G401 (cell line): ENCODE measurements around the gene UNC5CL. TPM values are rescaled to one million over a fixed set of nuclear protein-coding genes. Genes with fewer than 3 reads are reported as not detected.

Experiments
- DNase-seq: peaks from one replicate; pipeline ENCODE4 v3.0.0-alpha.2; 2015; ENCODE audit warnings: low spot score
- in situ Hi-C: cut with HindIII; loops from 2 replicates; pipeline ENCODE4 v1.10.0; 2016; ENCODE audit warnings: low sequenced_read_pairs, mixed read lengths
- total RNA-seq: library from RNA; depleted of rRNA; stranded (reverse); fragments of >200 nt; shearing (Covaris generic); gene quantifications from 2 replicates; pipeline ENCODE4 v1.2.3, GENCODE V29; 2014; rRNA removed

The UNC5CL gene
- total RNA-seq, 1 experiment from 2014 or later = 0.71 TPM

DNA sequence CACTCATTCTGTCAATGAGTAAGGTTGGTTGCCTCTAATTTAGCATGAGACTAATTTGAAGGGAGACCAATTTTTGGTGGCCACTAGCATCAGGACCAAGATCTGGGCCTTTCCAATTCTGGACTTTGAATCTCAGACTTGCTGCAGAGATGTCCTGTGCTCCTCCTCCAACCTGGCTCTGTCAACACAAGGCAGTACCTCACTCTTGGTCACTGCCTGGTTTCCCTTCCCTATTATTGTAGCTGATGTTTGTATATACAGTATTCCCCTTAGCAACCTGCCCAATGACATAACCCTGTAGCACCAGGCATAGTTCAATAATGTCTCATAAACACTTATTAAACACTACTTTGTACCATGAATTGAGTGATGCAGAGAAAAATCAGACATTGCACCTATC, 50.4 kb downstream of the UNC5CL start:
- no peak for DNase-seq
- in situ Hi-C loops = no loop called here

DNA sequence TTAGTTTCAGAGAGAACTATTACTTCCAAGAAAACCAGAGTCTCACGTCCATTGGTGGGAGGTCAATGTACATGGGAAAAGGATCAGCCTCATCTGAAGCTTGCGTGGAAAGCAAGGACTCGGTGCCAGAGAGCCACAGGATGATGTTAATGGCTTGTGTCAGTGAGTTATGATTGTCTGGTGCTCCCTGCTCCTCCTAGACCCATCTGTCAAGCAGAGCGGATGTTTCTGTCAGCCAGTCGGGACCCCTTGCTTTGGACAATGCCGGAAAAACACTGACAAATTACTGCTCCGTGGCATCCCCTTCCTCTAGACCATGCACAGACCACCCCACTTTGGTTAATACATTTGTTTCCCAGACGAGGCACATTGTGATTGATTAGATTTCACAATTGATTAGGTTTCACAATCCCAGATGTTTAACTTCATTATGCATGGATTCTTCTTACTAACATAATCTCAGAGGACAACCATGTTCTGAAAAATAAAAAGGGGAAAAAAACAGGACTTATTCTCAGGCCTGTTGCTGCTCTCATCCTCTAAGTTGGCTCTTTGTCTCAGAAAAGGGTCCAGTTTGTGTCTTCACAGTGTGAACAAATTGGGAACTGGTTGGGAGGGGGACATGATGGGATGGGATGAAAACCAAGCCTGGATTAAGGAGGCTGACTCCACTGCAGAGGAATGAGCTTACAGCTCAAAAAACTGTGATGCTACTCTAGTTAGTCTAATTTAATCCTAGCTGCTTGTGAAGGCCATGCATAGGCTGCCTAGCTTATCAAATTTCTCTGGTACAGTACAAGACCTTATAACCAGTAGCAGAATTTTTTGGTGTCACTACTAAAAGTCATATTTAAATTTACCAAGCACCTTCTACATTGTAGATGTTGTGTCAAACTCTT, 51.9 kb downstream of the UNC5CL start:
- in situ Hi-C loops = no loop called here
- DNase-seq = no peak

GRCh38 chr6:40986364-40986763, 52.7 kb downstream of the UNC5CL start:
- DNase-seq = no peak
- in situ Hi-C loops = no loop called here

DNA sequence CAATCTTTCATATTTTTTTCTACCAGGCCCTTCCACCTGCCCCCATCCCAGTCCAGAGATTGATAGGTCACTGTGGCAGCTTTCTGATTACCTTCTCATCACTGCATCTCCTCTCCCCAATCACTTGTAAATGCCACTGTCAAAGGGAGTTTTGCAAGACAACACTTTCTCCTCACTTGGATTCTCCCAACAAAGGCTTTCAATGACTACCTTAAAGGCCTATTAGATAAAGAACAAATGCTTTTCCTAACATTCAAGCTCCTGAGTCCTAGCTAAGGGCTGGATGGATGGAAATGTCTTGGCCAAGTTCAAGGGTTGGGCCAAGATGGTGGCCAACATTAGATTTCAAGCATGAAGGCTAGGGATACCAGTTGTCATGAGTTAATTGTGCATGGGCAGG, 55.3 kb downstream of the UNC5CL start:
- in situ Hi-C loops = no loop called here
- no peak for DNase-seq

GRCh38 chr6:40982917-40983316, 56.1 kb downstream of the UNC5CL start:
- no peak for DNase-seq
- in situ Hi-C loops = no loop called here

GRCh38 chr6:40978687-40979289, 60.2 kb downstream of the UNC5CL start:
- in situ Hi-C loops = no loop called here
- DNase-seq = no peak

DNA sequence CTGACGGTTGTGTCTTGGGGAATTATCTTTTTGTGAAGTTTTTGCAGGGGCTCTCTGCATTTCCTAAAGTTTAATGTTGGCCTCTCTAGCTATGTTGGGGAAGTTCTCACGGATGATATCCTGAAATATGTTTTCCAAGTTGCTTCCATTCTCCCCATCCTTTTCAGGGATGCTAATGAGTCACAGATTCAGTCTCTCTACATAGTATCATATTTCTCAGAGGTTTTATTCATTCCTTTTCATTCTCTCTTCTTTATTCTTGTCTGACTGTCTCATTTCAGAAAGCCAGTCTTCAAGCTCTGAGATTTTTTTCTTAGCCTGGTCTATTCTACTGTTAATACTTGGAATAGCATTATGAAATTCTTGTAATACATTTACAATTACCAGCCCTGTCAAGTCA, 61.3 kb downstream of the UNC5CL start:
- DNase-seq = no peak
- in situ Hi-C loops = no loop called here

DNA sequence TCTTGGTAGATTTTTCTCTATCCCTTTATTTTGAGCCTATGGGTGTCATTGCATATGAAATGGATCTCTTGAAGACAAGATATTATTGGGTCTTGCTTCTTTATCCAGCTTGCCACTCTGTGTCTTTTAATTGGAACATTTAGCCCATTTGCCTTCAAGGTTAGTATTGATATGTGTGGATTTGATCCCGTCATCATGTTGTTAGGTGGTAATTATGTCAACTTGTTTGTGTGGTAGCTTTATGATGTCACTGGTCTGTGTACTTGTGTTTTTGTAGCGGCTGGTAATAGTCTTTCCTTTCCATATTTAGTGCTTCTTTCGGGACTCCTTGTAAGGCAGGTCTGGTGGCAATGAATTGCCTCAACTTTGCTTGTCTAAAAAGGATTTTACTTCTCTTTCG, 61.9 kb downstream of the UNC5CL start:
- no peak for DNase-seq
- in situ Hi-C loops = no loop called here

Other genes starting within 250 kb of the UNC5CL start
- not detected in 2 replicates for gene TSPO2, start 3.2 kb upstream of the UNC5CL start, total RNA-seq
- not detected in 2 replicates for gene APOBEC2, start 14.0 kb upstream of the UNC5CL start, total RNA-seq
- gene OARD1, start 33.1 kb upstream of the UNC5CL start, total RNA-seq = 8.7 and 14.8 TPM in 2 replicates
- gene NFYA, start 33.8 kb upstream of the UNC5CL start, total RNA-seq = 21.2 and 26.8 TPM in 2 replicates
- not detected in 2 replicates for gene TREML1, start 115.1 kb upstream of the UNC5CL start, total RNA-seq
- gene TREM2, start 123.9 kb upstream of the UNC5CL start, total RNA-seq = not detected in 2 replicates
- not detected in 2 replicates for gene TREML2, start 161.9 kb upstream of the UNC5CL start, total RNA-seq
- not detected in 2 replicates for gene TREML4, start 189.1 kb upstream of the UNC5CL start, total RNA-seq
- gene TREM1, start 247.5 kb upstream of the UNC5CL start, total RNA-seq = not detected in 2 replicates